Measurements from ENCODE around the gene FLNA.

The FLNA gene

DNA sequence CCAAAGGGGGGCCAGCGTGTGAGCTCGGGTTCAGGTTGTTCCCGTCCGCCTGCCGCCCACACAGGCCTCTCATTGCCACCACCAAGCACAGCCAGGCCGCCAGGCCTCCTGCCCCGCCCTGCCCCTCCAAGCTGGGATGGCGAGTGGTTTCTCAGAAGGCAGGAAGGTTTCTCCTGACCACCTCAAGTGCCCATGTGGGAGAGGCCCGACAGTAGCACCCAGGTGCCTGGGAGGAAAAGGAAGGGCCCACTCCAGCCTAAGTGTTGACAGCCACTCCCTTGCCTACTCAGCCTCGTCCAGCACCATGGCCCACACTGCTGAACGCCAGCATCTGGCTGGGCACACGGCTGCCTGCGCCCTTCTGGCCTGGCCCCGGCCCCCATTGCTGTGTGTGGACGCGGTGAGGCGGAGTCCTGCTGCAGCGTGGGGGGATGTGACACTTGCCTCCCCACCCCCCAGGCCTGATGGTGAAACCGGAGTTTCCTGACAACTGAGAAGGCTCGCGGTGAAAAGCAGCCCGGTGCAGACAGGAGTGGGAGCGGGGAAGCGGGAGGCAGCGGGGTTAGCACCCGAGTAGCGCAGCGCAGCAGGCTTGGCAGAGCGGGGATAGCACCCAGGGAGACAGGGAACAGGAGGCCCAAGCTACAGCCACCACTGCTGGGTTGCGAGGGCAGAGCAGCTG, 19.2 kb downstream of the FLNA start:
- Histone ChIP-seq H3K4me1 (ENCODE audit: insufficient read depth, low read length, severe bottlenecking) (no peaks in the 10 kb centered on the region), H3K27ac (ENCODE audit: low read depth, low read length, poor library complexity, severe bottlenecking) (no peak overlapping the region), H3K4me3 (ENCODE audit: low read depth, low read length, poor library complexity, severe bottlenecking) (no peak overlapping the region), H4K20me1 (ENCODE audit: insufficient read depth, low read length) (no peaks in the 10 kb centered on the region), H2AFZ (ENCODE audit: low read length) (no peak overlapping the region), H3K27me3 (ENCODE audit: insufficient read depth, low read length) (no peaks in the 10 kb centered on the region), H3F3A (ENCODE audit: insufficient read depth, low read length) (no peaks in the 10 kb centered on the region), H3K9me3 (ENCODE audit: low read length) (no peaks in the 10 kb centered on the region), H3K9me2 (ENCODE audit: low read depth, low read length) (no peaks in the 10 kb centered on the region), H3K36me3 (ENCODE audit: insufficient read depth, low read length) (peaks cover 49% of the 10 kb centered on the region), H3K79me2 (ENCODE audit: insufficient read depth, low read length) (no peaks in the 10 kb centered on the region), H3K4me2 (ENCODE audit: low read length) (no peak overlapping the region), H3K9ac (ENCODE audit: low read length) (no peak overlapping the region)
- TF ChIP-seq EZH2 (IDR thresholded peaks at IDR 0.05; ENCODE audit: borderline replicate concordance, low read length), result no peak
- TF ChIP-seq, protein P1, sequence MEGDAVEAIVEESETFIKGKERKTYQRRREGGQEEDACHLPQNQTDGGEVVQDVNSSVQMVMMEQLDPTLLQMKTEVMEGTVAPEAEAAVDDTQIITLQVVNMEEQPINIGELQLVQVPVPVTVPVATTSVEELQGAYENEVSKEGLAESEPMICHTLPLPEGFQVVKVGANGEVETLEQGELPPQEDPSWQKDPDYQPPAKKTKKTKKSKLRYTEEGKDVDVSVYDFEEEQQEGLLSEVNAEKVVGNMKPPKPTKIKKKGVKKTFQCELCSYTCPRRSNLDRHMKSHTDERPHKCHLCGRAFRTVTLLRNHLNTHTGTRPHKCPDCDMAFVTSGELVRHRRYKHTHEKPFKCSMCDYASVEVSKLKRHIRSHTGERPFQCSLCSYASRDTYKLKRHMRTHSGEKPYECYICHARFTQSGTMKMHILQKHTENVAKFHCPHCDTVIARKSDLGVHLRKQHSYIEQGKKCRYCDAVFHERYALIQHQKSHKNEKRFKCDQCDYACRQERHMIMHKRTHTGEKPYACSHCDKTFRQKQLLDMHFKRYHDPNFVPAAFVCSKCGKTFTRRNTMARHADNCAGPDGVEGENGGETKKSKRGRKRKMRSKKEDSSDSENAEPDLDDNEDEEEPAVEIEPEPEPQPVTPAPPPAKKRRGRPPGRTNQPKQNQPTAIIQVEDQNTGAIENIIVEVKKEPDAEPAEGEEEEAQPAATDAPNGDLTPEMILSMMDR (IDR thresholded peaks at IDR 0.05; ENCODE audit: low read length), result no peak

- Histone ChIP-seq H3K4me2 (ENCODE audit: low read length) (no peak overlapping the region), H3K9ac (ENCODE audit: low read length) (no peak overlapping the region), H2AFZ (ENCODE audit: low read length) (no peak overlapping the region), H3F3A (ENCODE audit: insufficient read depth, low read length) (no peaks in the 10 kb centered on the region), H3K27me3 (ENCODE audit: insufficient read depth, low read length) (no peaks in the 10 kb centered on the region), H3K4me1 (ENCODE audit: insufficient read depth, low read length, severe bottlenecking) (no peaks in the 10 kb centered on the region), H3K27ac (ENCODE audit: low read depth, low read length, poor library complexity, severe bottlenecking) (no peak overlapping the region), H3K9me3 (ENCODE audit: low read length) (no peaks in the 10 kb centered on the region), H3K9me2 (ENCODE audit: low read depth, low read length) (no peaks in the 10 kb centered on the region), H3K36me3 (ENCODE audit: insufficient read depth, low read length) (peaks cover 49% of the 10 kb centered on the region), H3K4me3 (ENCODE audit: low read depth, low read length, poor library complexity, severe bottlenecking) (no peak overlapping the region), H4K20me1 (ENCODE audit: insufficient read depth, low read length) (no peaks in the 10 kb centered on the region), H3K79me2 (ENCODE audit: insufficient read depth, low read length) (no peaks in the 10 kb centered on the region)
- TF ChIP-seq, protein P1 (IDR thresholded peaks at IDR 0.05; ENCODE audit: low read length), result no peak
- TF ChIP-seq EZH2 (IDR thresholded peaks at IDR 0.05; ENCODE audit: borderline replicate concordance, low read length), result no peak
Observed at GRCh38 chrX:154354516-154354915, 19.9 kb downstream of the FLNA start.

DNA sequence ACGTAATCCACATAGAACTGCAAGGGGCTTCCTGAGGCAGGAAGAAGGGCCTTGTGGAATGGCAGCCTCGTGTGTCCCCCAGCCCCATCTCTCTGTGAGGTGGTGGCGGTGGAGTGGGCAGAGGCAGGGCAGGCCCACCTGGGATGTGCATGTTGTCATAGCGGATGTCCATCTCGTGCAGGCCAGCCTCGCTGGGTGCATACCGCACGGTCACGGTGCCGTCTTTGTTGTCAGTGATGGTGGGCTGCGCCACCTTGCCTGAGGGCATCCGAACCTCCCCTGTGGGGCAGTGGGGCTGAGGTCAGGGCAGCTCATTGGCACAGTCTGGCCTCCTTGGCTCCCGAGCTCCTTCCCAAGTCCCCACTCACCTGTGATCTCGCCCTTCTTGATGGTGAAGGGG, 20.4 kb downstream of the FLNA start:
- Histone ChIP-seq H4K20me1 (ENCODE audit: insufficient read depth, low read length) (no peaks in the 10 kb centered on the region), H3K36me3 (ENCODE audit: insufficient read depth, low read length) (peaks cover 52% of the 10 kb centered on the region), H2AFZ (ENCODE audit: low read length) (no peak overlapping the region), H3K4me2 (ENCODE audit: low read length) (no peak overlapping the region), H3K79me2 (ENCODE audit: insufficient read depth, low read length) (no peaks in the 10 kb centered on the region), H3K4me3 (ENCODE audit: low read depth, low read length, poor library complexity, severe bottlenecking) (no peak overlapping the region), H3K9me2 (ENCODE audit: low read depth, low read length) (no peaks in the 10 kb centered on the region), H3F3A (ENCODE audit: insufficient read depth, low read length) (no peaks in the 10 kb centered on the region), H3K4me1 (ENCODE audit: insufficient read depth, low read length, severe bottlenecking) (no peaks in the 10 kb centered on the region), H3K9me3 (ENCODE audit: low read length) (no peaks in the 10 kb centered on the region), H3K9ac (ENCODE audit: low read length) (no peak overlapping the region), H3K27me3 (ENCODE audit: insufficient read depth, low read length) (no peaks in the 10 kb centered on the region), H3K27ac (ENCODE audit: low read depth, low read length, poor library complexity, severe bottlenecking) (no peak overlapping the region)
- no peak for TF ChIP-seq EZH2 (IDR thresholded peaks at IDR 0.05; ENCODE audit: borderline replicate concordance, low read length)

Data from OCI-LY1 (cell line).